Ascending aorta (tissue), 2 donors: Measurements from ENCODE around the gene UBXN7. TPM values are rescaled to one million over a fixed set of nuclear protein-coding genes. Genes with fewer than 3 reads are reported as not detected.
"Not testable (repeated sequence)": the region's sequence is repeated elsewhere in the genome, so short reads cannot be mapped to it uniquely, and the experiment has no call there.

Experiments used
- DNase-seq, 2 donors: peaks; one replicate each; pipeline ENCODE4 v3.0.0-alpha.2; 2019; ENCODE audit warnings: low spot score in 2 of 2
- H3K27ac ChIP-seq, 2 donors: fragments of 200-600 bp; sonication (generic); one replicate each; pipeline ENCODE4 v1.5.1; 2016 to 2017; ENCODE audit warnings: mild to moderate bottlenecking in 1 of 2
- H3K27me3 ChIP-seq: fragments of 200-600 bp; sonication (generic); one replicate; pipeline ENCODE4 v1.5.1; 2017
- H3K36me3 ChIP-seq, 2 donors: fragments of 200-600 bp; sonication (generic); one replicate each; pipeline ENCODE4 v1.5.1; 2016
- H3K4me1 ChIP-seq, 2 donors: fragments of 200-600 bp; sonication (generic); one replicate each; pipeline ENCODE4 v1.5.1; 2016 to 2017; ENCODE audit warnings: mild to moderate bottlenecking in 1 of 2
- H3K4me3 ChIP-seq, 2 donors: fragments of 200-600 bp; sonication (generic); one replicate each; pipeline ENCODE4 v1.5.1; 2016 to 2017; ENCODE audit warnings: mild to moderate bottlenecking in 1 of 2
- H3K9me3 ChIP-seq, 2 donors: fragments of 200-600 bp; sonication (generic); one replicate each; pipeline ENCODE4 v1.5.1; 2016
- intact Hi-C: fragments of 100-400 bp; cut with DNase I; formaldehyde crosslinking; loops from one replicate; pipeline ENCODE4 v1.15.1; 2023
- total RNA-seq: library from RNA; depleted of rRNA; stranded (reverse); fragments of >200 nt; gene quantifications from one replicate; pipeline ENCODE4 v1.1.0, GENCODE V29; 2016
- TF ChIP-seq, protein P1 (sequence below), 3 experiments: fragments of 200-600 bp in 2 of 3; fragments of 450-650 bp in 1 of 3; sonication (generic) in 2 of 3; IDR thresholded peaks; one replicate each; pipeline ENCODE4 v1.5.1; 2016 to 2019; ENCODE audit warnings: antibody characterized with exemption in 3 of 3, mild to moderate bottlenecking in 1 of 3, moderate library complexity in 1 of 3

UBXN7 gene
- total RNA-seq, 1 donor from 2014 or later: 7.2 TPM

- Histone ChIP-seq H3K9me3 (no peaks in the 10 kb centered on the region), H3K36me3 (peaks cover 12% of the 10 kb centered on the region in 2 donors), H3K27ac (no peak overlapping the region), H3K27me3 (no peaks in the 10 kb centered on the region), H3K4me3 (no peak overlapping the region), H3K4me1 (no peaks in the 10 kb centered on the region)
- TF ChIP-seq, protein P1, sequence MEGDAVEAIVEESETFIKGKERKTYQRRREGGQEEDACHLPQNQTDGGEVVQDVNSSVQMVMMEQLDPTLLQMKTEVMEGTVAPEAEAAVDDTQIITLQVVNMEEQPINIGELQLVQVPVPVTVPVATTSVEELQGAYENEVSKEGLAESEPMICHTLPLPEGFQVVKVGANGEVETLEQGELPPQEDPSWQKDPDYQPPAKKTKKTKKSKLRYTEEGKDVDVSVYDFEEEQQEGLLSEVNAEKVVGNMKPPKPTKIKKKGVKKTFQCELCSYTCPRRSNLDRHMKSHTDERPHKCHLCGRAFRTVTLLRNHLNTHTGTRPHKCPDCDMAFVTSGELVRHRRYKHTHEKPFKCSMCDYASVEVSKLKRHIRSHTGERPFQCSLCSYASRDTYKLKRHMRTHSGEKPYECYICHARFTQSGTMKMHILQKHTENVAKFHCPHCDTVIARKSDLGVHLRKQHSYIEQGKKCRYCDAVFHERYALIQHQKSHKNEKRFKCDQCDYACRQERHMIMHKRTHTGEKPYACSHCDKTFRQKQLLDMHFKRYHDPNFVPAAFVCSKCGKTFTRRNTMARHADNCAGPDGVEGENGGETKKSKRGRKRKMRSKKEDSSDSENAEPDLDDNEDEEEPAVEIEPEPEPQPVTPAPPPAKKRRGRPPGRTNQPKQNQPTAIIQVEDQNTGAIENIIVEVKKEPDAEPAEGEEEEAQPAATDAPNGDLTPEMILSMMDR (IDR thresholded peaks at IDR 0.05): no peak
- intact Hi-C loops: no loop called here
- DNase-seq: no peak
Measured at GRCh38 chr3:196378146-196378841, 53.9 kb downstream of the UBXN7 start.

- H3K4me3 ChIP-seq: no peak overlapping the region
- H3K9me3 ChIP-seq: no peaks in the 10 kb centered on the region
- TF ChIP-seq, protein P1 (IDR thresholded peaks at IDR 0.05): no peak
- H3K4me1 ChIP-seq: no peaks in the 10 kb centered on the region
- intact Hi-C loops: no loop called here
- no peak for DNase-seq
- H3K27ac ChIP-seq: no peak overlapping the region
- H3K27me3 ChIP-seq: no peaks in the 10 kb centered on the region
- peaks cover 12% of the 10 kb centered on the region in 2 donors for H3K36me3 ChIP-seq
Measured at GRCh38 chr3:196377321-196377720, 54.9 kb downstream of the UBXN7 start.

DNA sequence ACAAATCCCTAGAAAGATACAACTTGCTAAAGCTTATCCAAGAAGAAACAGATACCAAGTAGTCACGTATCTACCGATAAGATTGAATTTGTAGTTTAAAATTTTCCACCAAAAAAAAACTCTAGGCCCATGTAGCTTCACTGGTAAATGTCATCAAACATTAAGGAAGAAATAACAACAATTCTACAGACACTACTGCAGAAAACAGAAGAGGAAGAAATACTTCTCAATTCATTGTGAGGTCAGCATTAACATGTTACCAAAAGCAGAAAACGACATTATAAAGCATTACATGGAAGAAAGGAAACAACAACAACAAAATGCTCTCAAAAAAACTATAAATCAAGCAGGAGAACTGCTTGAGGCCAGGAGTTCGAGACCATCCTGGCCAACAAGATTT lies 66.5 kb downstream of the UBXN7 start:
- intact Hi-C loops: no loop called here
- Histone ChIP-seq H3K27me3 (no peaks in the 10 kb centered on the region), H3K27ac (no peak overlapping the region), H3K4me3 (no peak overlapping the region), H3K4me1 (no peaks in the 10 kb centered on the region), H3K9me3 (no peaks in the 10 kb centered on the region), H3K36me3 (peaks cover 31 to 66% of the 10 kb centered on the region in 2 donors)
- TF ChIP-seq, protein P1 (IDR thresholded peaks at IDR 0.05): no peak
- DNase-seq: no peak

- Histone ChIP-seq H3K36me3 (peaks cover 42 to 84% of the 10 kb centered on the region in 2 donors), H3K27ac (no peak overlapping the region), H3K27me3 (no peaks in the 10 kb centered on the region), H3K4me1 (no peaks in the 10 kb centered on the region), H3K4me3 (no peak overlapping the region), H3K9me3 (no peaks in the 10 kb centered on the region)
- no peak for DNase-seq
- intact Hi-C loops: no loop called here
- TF ChIP-seq, protein P1 (IDR thresholded peaks at IDR 0.05): no peak
Measured at GRCh38 chr3:196360586-196360985, 71.6 kb downstream of the UBXN7 start.

DNA sequence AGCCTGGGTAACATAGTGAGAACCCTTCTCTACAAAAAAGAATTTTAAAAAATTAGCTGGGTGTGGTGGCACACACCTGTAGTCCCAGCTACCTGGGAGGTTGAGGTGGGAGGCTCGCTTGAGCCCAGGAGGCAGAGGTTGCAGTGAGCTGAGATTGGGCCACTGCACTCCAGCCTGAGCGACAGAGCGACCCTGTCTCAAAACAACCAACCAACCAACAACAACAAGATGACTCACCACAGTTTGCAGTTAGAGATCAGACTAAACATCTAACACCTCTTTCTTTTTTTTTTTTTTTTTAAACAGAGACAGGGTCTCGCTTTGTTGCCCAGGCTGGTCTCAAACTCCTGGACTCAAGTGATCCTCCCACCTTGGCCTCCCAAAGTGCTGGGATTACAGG lies 73.7 kb downstream of the UBXN7 start:
- H3K27ac ChIP-seq, H3K4me1 ChIP-seq, H3K9me3 ChIP-seq, H3K4me3 ChIP-seq, DNase-seq, intact Hi-C loops, H3K27me3 ChIP-seq: not testable (repeated sequence)
- H3K36me3 ChIP-seq: peaks cover 53 to 87% of the 10 kb centered on the region in 2 donors

DNA sequence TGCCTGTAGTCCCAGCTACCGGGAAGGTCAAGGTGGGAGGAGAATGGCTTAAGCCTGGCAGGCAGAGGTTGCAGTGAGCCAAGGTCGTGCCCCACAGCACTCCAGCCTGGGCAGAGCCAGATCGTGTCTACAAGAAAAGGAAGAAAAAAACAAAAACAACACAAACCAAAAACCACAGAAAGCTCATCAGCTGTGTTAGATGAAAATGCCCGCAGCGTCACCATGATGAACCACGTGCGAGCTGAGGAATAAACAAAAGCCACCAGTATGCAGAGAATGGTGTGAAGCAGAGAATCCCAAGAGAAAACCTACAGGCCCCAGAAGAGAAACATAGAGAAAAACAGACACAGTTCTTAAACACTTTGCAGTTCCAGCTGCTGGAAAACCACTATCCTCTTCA lies 74.3 kb downstream of the UBXN7 start:
- H3K36me3 ChIP-seq: peaks cover 51 to 87% of the 10 kb centered on the region in 2 donors
- H3K9me3 ChIP-seq: no peaks in the 10 kb centered on the region
- H3K27me3 ChIP-seq: no peaks in the 10 kb centered on the region
- intact Hi-C loops: no loop called here
- TF ChIP-seq, protein P1 (IDR thresholded peaks at IDR 0.05): no peak
- H3K4me1 ChIP-seq: no peaks in the 10 kb centered on the region
- no peak overlapping the region for H3K27ac ChIP-seq
- DNase-seq: no peak
- H3K4me3 ChIP-seq: no peak overlapping the region
